Suprapubic skin (tissue), 4 donors: Measurements from ENCODE around the gene FGF19. TPM values are rescaled to one million over a fixed set of nuclear protein-coding genes. Genes with fewer than 3 reads are reported as not detected.

ENCODE experiments used
- DNase-seq, 2 donors: peaks; one replicate each; pipeline ENCODE4 v3.0.0-alpha.2; 2019; ENCODE audit warnings: low spot score in 2 of 2
- H3K27ac ChIP-seq: fragments of 200-600 bp; sonication (generic); one replicate; pipeline ENCODE4 v1.5.1; 2019
- H3K27me3 ChIP-seq: fragments of 200-600 bp; sonication (generic); one replicate; pipeline ENCODE4 v1.5.1; 2019
- H3K36me3 ChIP-seq: fragments of 200-600 bp; sonication (generic); one replicate; pipeline ENCODE4 v1.5.1; 2019
- H3K4me1 ChIP-seq: fragments of 200-600 bp; sonication (generic); one replicate; pipeline ENCODE4 v1.5.1; 2019
- H3K4me3 ChIP-seq: fragments of 200-600 bp; sonication (generic); one replicate; pipeline ENCODE4 v1.5.1; 2019; ENCODE audit warnings: mild to moderate bottlenecking
- H3K9me3 ChIP-seq: fragments of 200-600 bp; sonication (generic); one replicate; pipeline ENCODE4 v1.5.1; 2019
- CTCF ChIP-seq, 2 donors: fragments of 200-600 bp in 1 of 2; fragments of 450-650 bp in 1 of 2; sonication (generic) in 1 of 2; IDR thresholded peaks; one replicate each; pipeline ENCODE4 v1.5.1; 2016 to 2019; ENCODE audit warnings: antibody characterized with exemption in 2 of 2, mild to moderate bottlenecking in 1 of 2, moderate library complexity in 1 of 2
- EP300 ChIP-seq: sonication (generic); formaldehyde crosslinking; IDR thresholded peaks from one replicate; pipeline ENCODE4 v1.6.1; 2017; ENCODE audit warnings: antibody characterized with exemption
- POLR2A ChIP-seq, 2 donors: fragments of 450-650 bp; IDR thresholded peaks; one replicate each; pipeline ENCODE4 v1.6.1; 2017; ENCODE audit warnings: antibody characterized with exemption in 2 of 2, mild to moderate bottlenecking in 2 of 2, moderate library complexity in 2 of 2
- POLR2AphosphoS5 ChIP-seq, 3 donors: sonication (generic); formaldehyde crosslinking; IDR thresholded peaks; one replicate each; pipeline ENCODE4 v1.6.1; 2017; ENCODE audit warnings: antibody characterized with exemption in 3 of 3
- WGBS: methylation state at CpG from one replicate; pipeline ENCODE4 v1.1.5; 2018; 5-methylcytosine and 5-hydroxymethylcytosine counted together
- total RNA-seq, 4 donors: library from RNA; depleted of rRNA; stranded (reverse); fragments of >200 nt; gene quantifications; one replicate each; pipeline ENCODE4 v1.1.0, GENCODE V29; 2016

The FGF19 gene
- total RNA-seq, 4 donors from 2014 or later: not detected

GRCh38 chr11:69734841-69735240, 31.0 kb upstream of the FGF19 start:
- Histone ChIP-seq H3K27ac (no peak overlapping the region), H3K4me1 (no peaks in the 10 kb centered on the region), H3K27me3 (peaks cover 35% of the 10 kb centered on the region), H3K4me3 (no peak overlapping the region), H3K9me3 (peaks cover 5% of the 10 kb centered on the region), H3K36me3 (no peaks in the 10 kb centered on the region)
- 93% methylated on average over 3 of the region's 3 CpGs for WGBS
- no peak for TF ChIP-seq CTCF (IDR thresholded peaks at IDR 0.05)
- TF ChIP-seq POLR2AphosphoS5 (IDR thresholded peaks at IDR 0.05): no peak
- no peak for TF ChIP-seq POLR2A (IDR thresholded peaks at IDR 0.05)
- no peak for TF ChIP-seq EP300
- DNase-seq: no peak

GRCh38 chr11:69734367-69734766, 30.5 kb upstream of the FGF19 start:
- peaks cover 5% of the 10 kb centered on the region for H3K9me3 ChIP-seq
- H3K36me3 ChIP-seq: no peaks in the 10 kb centered on the region
- H3K4me1 ChIP-seq: no peaks in the 10 kb centered on the region
- 97% methylated on average over 2 of the region's 2 CpGs for WGBS
- H3K27ac ChIP-seq: no peak overlapping the region
- no peak for DNase-seq
- TF ChIP-seq POLR2AphosphoS5 (IDR thresholded peaks at IDR 0.05) (no peak), CTCF (IDR thresholded peaks at IDR 0.05) (no peak), EP300 (no peak), POLR2A (IDR thresholded peaks at IDR 0.05) (no peak)
- H3K27me3 ChIP-seq: peaks cover 36% of the 10 kb centered on the region
- no peak overlapping the region for H3K4me3 ChIP-seq

- Histone ChIP-seq H3K4me3 (no peak overlapping the region), H3K27me3 (peaks cover 49% of the 10 kb centered on the region), H3K9me3 (no peaks in the 10 kb centered on the region), H3K4me1 (no peaks in the 10 kb centered on the region), H3K36me3 (no peaks in the 10 kb centered on the region), H3K27ac (no peak overlapping the region)
- no peak for DNase-seq
- 65% methylated on average over 7 of the region's 7 CpGs for WGBS
- no peak for TF ChIP-seq CTCF (IDR thresholded peaks at IDR 0.05)
- no peak for TF ChIP-seq EP300
- TF ChIP-seq POLR2A (IDR thresholded peaks at IDR 0.05): no peak
- no peak for TF ChIP-seq POLR2AphosphoS5 (IDR thresholded peaks at IDR 0.05)
These were observed 29.1 kb upstream of the FGF19 start for GRCh38 chr11:69732910-69733309.

GRCh38 chr11:69731110-69731509, 27.3 kb upstream of the FGF19 start:
- Histone ChIP-seq H3K27ac (no peak overlapping the region), H3K4me3 (no peak overlapping the region), H3K4me1 (no peaks in the 10 kb centered on the region), H3K36me3 (no peaks in the 10 kb centered on the region), H3K9me3 (no peaks in the 10 kb centered on the region), H3K27me3 (peaks cover 65% of the 10 kb centered on the region)
- no peak for TF ChIP-seq EP300
- TF ChIP-seq CTCF (IDR thresholded peaks at IDR 0.05): no peak
- no peak for TF ChIP-seq POLR2A (IDR thresholded peaks at IDR 0.05)
- no peak for TF ChIP-seq POLR2AphosphoS5 (IDR thresholded peaks at IDR 0.05)
- DNase-seq: no peak
- 91% methylated on average over 7 of the region's 11 CpGs for WGBS

- DNase-seq: no peak
- H3K4me3 ChIP-seq: no peak overlapping the region
- no peaks in the 10 kb centered on the region for H3K4me1 ChIP-seq
- H3K27me3 ChIP-seq: peaks cover 70% of the 10 kb centered on the region
- H3K36me3 ChIP-seq: no peaks in the 10 kb centered on the region
- H3K9me3 ChIP-seq: no peaks in the 10 kb centered on the region
- H3K27ac ChIP-seq: no peak overlapping the region
- WGBS: 86% methylated on average over 8 of the region's 8 CpGs
- TF ChIP-seq EP300 (no peak), POLR2A (IDR thresholded peaks at IDR 0.05) (no peak), POLR2AphosphoS5 (IDR thresholded peaks at IDR 0.05) (no peak), CTCF (IDR thresholded peaks at IDR 0.05) (no peak)
These were observed 26.7 kb upstream of the FGF19 start for GRCh38 chr11:69730500-69730899.
